HEK293 (cell line): ENCODE measurements around the gene MSRB1.

ENCODE experiments used
- CTCF ChIA-PET: fragments of 350-600 bp; formaldehyde crosslinking; extraction: SDS; loops from one replicate; lab custom pipeline; 2021; ENCODE audit warnings: antibody characterized with exemption; lab: Yijun Ruan, JAX
- POLR2A ChIA-PET: fragments of 300-600 bp; formaldehyde crosslinking; extraction: SDS; loops from one replicate; lab custom pipeline; 2020; ENCODE audit warnings: antibody characterized with exemption, inconsistent platforms; lab: Yijun Ruan, JAX
- H3K27ac ChIP-seq: fragments of 200-500 bp; sonication (Bioruptor generic); 2 replicates; pipeline ENCODE4 v1.5.1; 2014; ENCODE audit warnings: low read depth, low read length, control low read depth, inconsistent platforms; ENCODE audit errors: extremely low read depth
- H3K36me3 ChIP-seq, 2 experiments: fragments of 200-500 bp in 1 of 2; sonication (Bioruptor generic) in 1 of 2; 1 replicate in 1 of 2; 2 replicates in 1 of 2; pipeline ENCODE4 v1.5.1; 2014 to 2017; ENCODE audit warnings: inconsistent platforms in 2 of 2, low read length in 2 of 2; ENCODE audit not compliant: control insufficient read depth in 2 of 2, insufficient read depth in 1 of 2
- H3K4me1 ChIP-seq: fragments of 200-500 bp; sonication (Bioruptor generic); 2 replicates; pipeline ENCODE4 v1.5.1; 2014; ENCODE audit warnings: mild to moderate bottlenecking, low read length, inconsistent platforms; ENCODE audit not compliant: control insufficient read depth, insufficient read depth
- H3K4me3 ChIP-seq: 2 replicates; pipeline ENCODE4 v1.5.1; 2011; ENCODE audit warnings: low read depth, mild to moderate bottlenecking, control low read depth, low read length, moderate library complexity
- H3K9me3 ChIP-seq: fragments of 200-500 bp; sonication (Bioruptor generic); 2 replicates; pipeline ENCODE4 v1.5.1; 2014; ENCODE audit warnings: low read depth, low read length, inconsistent platforms; ENCODE audit not compliant: control insufficient read depth, insufficient read depth
- HOXA7 ChIP-seq: sonication (generic); formaldehyde crosslinking; IDR thresholded peaks from 2 replicates; pipeline ENCODE4 v1.8.1; 2022; ENCODE audit warnings: missing genetic modification reagents, borderline replicate concordance
- OVOL3 ChIP-seq: fragments of 450-650 bp; formaldehyde crosslinking; IDR thresholded peaks from 2 replicates; pipeline ENCODE4 v1.5.1; 2016; ENCODE audit warnings: missing biosample characterization, missing genetic modification characterization
- ZBTB8A ChIP-seq: fragments of 450-650 bp; formaldehyde crosslinking; IDR thresholded peaks from 2 replicates; pipeline ENCODE4 v1.5.1; 2016; ENCODE audit warnings: missing biosample characterization, missing genetic modification characterization
- ZNF16 ChIP-seq: fragments of 450-650 bp; formaldehyde crosslinking; IDR thresholded peaks from 2 replicates; pipeline ENCODE4 v1.5.1; 2016; ENCODE audit warnings: low read depth, missing biosample characterization, missing genetic modification characterization
- ZNF221 ChIP-seq: fragments of 450-650 bp; formaldehyde crosslinking; IDR thresholded peaks from 2 replicates; pipeline ENCODE4 v1.5.1; 2017; ENCODE audit warnings: missing biosample characterization, missing genetic modification characterization, borderline replicate concordance
- ZNF350 ChIP-seq: fragments of 450-650 bp; formaldehyde crosslinking; IDR thresholded peaks from 2 replicates; pipeline ENCODE4 v1.5.0; 2017; ENCODE audit warnings: missing biosample characterization, mild to moderate bottlenecking, missing genetic modification characterization
- ZNF423 ChIP-seq: fragments of 450-650 bp; formaldehyde crosslinking; IDR thresholded peaks from 2 replicates; pipeline ENCODE4 v1.5.1; 2016; ENCODE audit warnings: missing biosample characterization, missing genetic modification characterization
- ZNF530 ChIP-seq: fragments of 450-650 bp; formaldehyde crosslinking; IDR thresholded peaks from 2 replicates; pipeline ENCODE4 v1.5.1; 2016; ENCODE audit warnings: low read depth, missing biosample characterization, missing genetic modification characterization
- ZNF571 ChIP-seq: fragments of 450-650 bp; formaldehyde crosslinking; IDR thresholded peaks from 2 replicates; pipeline ENCODE4 v1.5.0; 2017; ENCODE audit warnings: missing biosample characterization, missing genetic modification characterization
- ZNF600 ChIP-seq: fragments of 450-650 bp; formaldehyde crosslinking; IDR thresholded peaks from 2 replicates; pipeline ENCODE4 v1.5.1; 2016; ENCODE audit warnings: missing biosample characterization, missing genetic modification characterization
- ZNF658 ChIP-seq: fragments of 450-650 bp; formaldehyde crosslinking; IDR thresholded peaks from 2 replicates; pipeline ENCODE4; 2016; ENCODE audit warnings: missing biosample characterization, missing genetic modification characterization
- ZNF701 ChIP-seq: fragments of 450-650 bp; formaldehyde crosslinking; IDR thresholded peaks from 2 replicates; pipeline ENCODE4 v1.5.1; 2016; ENCODE audit warnings: missing biosample characterization, missing genetic modification characterization
- ZNF791 ChIP-seq: fragments of 450-650 bp; formaldehyde crosslinking; IDR thresholded peaks from 2 replicates; pipeline ENCODE4 v1.5.1; 2016; ENCODE audit warnings: missing biosample characterization, missing genetic modification characterization
- ZSCAN30 ChIP-seq: fragments of 450-650 bp; IDR thresholded peaks from 2 replicates; pipeline ENCODE4 v1.5.1; 2018; ENCODE audit warnings: missing biosample characterization, mild to moderate bottlenecking, missing genetic modification characterization, moderate library complexity
- TF ChIP-seq, protein P1 (sequence below): fragments of 450-650 bp; formaldehyde crosslinking; IDR thresholded peaks from 2 replicates; pipeline ENCODE4 v1.5.1; 2016; ENCODE audit warnings: missing biosample characterization, missing genetic modification characterization
- TF ChIP-seq, protein P2 (sequence below): fragments of 450-650 bp; formaldehyde crosslinking; IDR thresholded peaks from 2 replicates; pipeline ENCODE4 v1.5.1; 2017; ENCODE audit warnings: missing biosample characterization, missing genetic modification characterization
- TF ChIP-seq, protein P3 (sequence below): fragments of 450-650 bp; formaldehyde crosslinking; IDR thresholded peaks from 2 replicates; pipeline ENCODE4 v1.5.1; 2016; ENCODE audit warnings: missing biosample characterization, missing genetic modification characterization
- TF ChIP-seq, protein P4 (sequence below): fragments of 450-650 bp; IDR thresholded peaks from 2 replicates; pipeline ENCODE4 v1.5.1; 2018; ENCODE audit warnings: missing biosample characterization, mild to moderate bottlenecking, missing genetic modification characterization
- TF ChIP-seq, protein P5 (sequence below): fragments of 450-650 bp; formaldehyde crosslinking; IDR thresholded peaks from 2 replicates; pipeline ENCODE4 v1.5.1; 2016; ENCODE audit warnings: missing biosample characterization, missing genetic modification characterization, borderline replicate concordance

The MSRB1 gene

DNA sequence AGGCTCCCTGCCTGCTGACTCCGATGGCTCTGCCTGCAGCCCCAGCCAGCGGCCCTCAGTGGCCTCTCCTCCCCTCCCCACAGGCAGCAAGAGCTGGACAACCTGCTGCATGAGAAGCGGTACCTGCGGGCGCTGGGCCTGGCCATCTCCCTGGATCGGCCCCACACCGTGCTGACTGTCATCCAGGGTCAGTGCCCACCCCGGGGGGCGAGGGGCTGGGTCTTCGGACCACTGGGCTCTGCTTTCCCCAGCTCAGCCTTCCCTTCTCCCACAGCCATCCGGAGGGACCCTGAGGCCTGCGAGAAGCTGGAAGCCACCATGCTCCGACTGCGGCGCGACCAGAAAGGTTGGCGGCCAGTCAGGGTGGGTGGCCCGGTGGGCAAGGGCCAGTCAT, 34.9 kb upstream of the MSRB1 start:
- H3K27ac ChIP-seq, result no peak overlapping the region
- H3K36me3 ChIP-seq, result peaks cover 0 to 59% of the 10 kb centered on the region in 2 experiments; a peak in 1 of 3 replicates
- H3K9me3 ChIP-seq, result no peaks in the 10 kb centered on the region
- CTCF ChIA-PET, result no interaction called here
- POLR2A ChIA-PET, result interaction anchor here (0.6 to 10.1 kb wide), 3 partner anchors 13 to 1338 kb away, joined by 4 to 76 read pairs (median 4); partner anchors contain the start of gene RPS2
- H3K4me3 ChIP-seq, result no peak overlapping the region
- peaks cover under 1% of the 10 kb centered on the region; the same call in 1 of the 2 replicates for H3K4me1 ChIP-seq
- TF ChIP-seq OVOL3 (tag by site-specific recombination) (no peak), ZNF701 (no peak), ZNF571 (no peak), ZNF221 (tag by site-specific recombination) (no peak), ZSCAN30 (tag by site-specific recombination) (no peak), ZBTB8A (tag by site-specific recombination) (no peak)
- TF ChIP-seq, protein P1, sequence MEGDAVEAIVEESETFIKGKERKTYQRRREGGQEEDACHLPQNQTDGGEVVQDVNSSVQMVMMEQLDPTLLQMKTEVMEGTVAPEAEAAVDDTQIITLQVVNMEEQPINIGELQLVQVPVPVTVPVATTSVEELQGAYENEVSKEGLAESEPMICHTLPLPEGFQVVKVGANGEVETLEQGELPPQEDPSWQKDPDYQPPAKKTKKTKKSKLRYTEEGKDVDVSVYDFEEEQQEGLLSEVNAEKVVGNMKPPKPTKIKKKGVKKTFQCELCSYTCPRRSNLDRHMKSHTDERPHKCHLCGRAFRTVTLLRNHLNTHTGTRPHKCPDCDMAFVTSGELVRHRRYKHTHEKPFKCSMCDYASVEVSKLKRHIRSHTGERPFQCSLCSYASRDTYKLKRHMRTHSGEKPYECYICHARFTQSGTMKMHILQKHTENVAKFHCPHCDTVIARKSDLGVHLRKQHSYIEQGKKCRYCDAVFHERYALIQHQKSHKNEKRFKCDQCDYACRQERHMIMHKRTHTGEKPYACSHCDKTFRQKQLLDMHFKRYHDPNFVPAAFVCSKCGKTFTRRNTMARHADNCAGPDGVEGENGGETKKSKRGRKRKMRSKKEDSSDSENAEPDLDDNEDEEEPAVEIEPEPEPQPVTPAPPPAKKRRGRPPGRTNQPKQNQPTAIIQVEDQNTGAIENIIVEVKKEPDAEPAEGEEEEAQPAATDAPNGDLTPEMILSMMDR (tag by site-specific recombination), result no peak

DNA sequence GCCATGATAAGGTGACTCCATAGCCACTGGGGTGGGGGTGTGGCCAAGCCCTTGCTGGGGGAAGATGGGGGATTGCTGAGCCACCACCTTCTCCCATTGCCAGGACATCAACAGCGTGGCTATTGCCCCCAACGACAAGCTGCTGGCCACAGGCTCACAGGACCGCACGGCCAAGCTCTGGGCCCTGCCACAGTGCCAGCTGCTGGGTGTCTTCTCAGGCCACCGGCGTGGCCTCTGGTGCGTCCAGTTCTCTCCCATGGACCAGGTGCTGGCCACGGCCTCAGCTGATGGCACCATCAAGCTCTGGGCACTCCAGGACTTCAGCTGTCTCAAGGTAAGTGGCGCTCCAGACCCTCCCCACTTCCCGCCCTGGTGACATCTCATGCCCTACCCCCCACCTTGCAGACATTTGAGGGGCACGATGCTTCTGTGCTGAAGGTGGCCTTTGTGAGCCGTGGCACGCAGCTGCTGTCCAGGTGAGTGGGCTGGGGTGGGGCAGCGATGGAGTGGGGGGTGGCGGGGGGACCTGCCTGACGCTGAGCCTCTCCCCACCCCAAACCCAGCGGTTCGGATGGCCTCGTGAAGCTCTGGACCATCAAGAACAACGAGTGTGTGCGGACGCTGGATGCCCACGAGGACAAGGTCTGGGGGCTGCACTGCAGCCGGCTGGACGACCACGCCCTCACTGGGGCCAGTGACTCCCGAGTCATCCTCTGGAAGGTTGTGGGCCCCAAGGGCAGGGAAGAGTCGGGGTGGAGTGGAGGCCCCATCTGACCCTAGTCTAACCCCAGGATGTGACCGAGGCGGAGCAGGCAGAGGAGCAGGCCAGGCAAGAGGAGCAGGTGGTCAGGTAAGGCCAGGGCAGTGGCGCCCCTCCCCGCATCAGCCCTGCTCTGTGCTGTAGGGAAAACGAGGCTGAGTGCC, 34.2 kb upstream of the MSRB1 start:
- no peak for TF ChIP-seq ZNF350
- TF ChIP-seq, protein P2, sequence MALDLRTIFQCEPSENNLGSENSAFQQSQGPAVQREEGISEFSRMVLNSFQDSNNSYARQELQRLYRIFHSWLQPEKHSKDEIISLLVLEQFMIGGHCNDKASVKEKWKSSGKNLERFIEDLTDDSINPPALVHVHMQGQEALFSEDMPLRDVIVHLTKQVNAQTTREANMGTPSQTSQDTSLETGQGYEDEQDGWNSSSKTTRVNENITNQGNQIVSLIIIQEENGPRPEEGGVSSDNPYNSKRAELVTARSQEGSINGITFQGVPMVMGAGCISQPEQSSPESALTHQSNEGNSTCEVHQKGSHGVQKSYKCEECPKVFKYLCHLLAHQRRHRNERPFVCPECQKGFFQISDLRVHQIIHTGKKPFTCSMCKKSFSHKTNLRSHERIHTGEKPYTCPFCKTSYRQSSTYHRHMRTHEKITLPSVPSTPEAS (tag by site-specific recombination), result no peak
- TF ChIP-seq, protein P3, sequence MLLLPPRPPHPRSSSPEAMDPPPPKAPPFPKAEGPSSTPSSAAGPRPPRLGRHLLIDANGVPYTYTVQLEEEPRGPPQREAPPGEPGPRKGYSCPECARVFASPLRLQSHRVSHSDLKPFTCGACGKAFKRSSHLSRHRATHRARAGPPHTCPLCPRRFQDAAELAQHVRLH (tag by site-specific recombination), result no peak
- H3K27ac ChIP-seq, result no peak overlapping the region
- H3K4me3 ChIP-seq, result no peak overlapping the region
- peaks cover 0 to 59% of the 10 kb centered on the region in 2 experiments; a peak in 1 of 3 replicates for H3K36me3 ChIP-seq
- POLR2A ChIA-PET, result interaction anchor here (0.6 to 10.1 kb wide), 4 partner anchors 12 to 1337 kb away, joined by 3 to 76 read pairs (median 4); partner anchors contain the start of genes RPS2 and TRAF7
- CTCF ChIA-PET, result interaction anchor here (0.6 kb wide), 1 partner anchor 164 kb away, joined by 3 read pairs; no protein-coding TSS in a partner anchor
- H3K4me1 ChIP-seq, result no peaks in the 10 kb centered on the region
- no peaks in the 10 kb centered on the region for H3K9me3 ChIP-seq

DNA sequence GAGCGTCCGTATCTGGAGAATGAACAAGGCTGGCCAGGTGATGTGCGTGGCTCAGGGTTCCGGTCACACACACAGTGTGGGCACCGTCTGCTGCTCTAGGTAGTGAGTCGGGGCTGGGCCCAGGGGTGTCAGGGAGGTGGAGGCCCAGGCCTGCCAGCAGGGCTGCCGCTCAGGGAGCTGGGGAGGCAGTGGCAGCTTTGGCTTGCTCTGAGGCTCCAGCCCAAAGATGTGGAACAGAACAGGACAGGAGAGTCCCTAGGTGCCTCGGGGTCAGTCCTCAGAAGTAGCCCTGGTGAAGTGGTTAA, 33.2 kb upstream of the MSRB1 start:
- ChIA-PET POLR2A (interaction anchor here (0.5 to 10.1 kb wide), 3 partner anchors 11 to 179 kb away, joined by 4 to 76 read pairs (median 6); partner anchors contain the start of genes RPS2 and TRAF7), CTCF (no interaction called here)
- TF ChIP-seq HOXA7 (CRISPR knock-in tag) (no peak), ZNF530 (tag by site-specific recombination) (no peak), ZNF658 (tag by site-specific recombination) (no peak), ZNF16 (no peak), ZNF600 (tag by site-specific recombination) (no peak), ZNF423 (tag by site-specific recombination) (no peak), ZNF791 (no peak)
- TF ChIP-seq, protein P4, sequence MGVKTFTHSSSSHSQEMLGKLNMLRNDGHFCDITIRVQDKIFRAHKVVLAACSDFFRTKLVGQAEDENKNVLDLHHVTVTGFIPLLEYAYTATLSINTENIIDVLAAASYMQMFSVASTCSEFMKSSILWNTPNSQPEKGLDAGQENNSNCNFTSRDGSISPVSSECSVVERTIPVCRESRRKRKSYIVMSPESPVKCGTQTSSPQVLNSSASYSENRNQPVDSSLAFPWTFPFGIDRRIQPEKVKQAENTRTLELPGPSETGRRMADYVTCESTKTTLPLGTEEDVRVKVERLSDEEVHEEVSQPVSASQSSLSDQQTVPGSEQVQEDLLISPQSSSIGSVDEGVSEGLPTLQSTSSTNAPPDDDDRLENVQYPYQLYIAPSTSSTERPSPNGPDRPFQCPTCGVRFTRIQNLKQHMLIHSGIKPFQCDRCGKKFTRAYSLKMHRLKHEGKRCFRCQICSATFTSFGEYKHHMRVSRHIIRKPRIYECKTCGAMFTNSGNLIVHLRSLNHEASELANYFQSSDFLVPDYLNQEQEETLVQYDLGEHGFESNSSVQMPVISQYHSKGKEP (tag by site-specific recombination), result no peak
- TF ChIP-seq, protein P5, sequence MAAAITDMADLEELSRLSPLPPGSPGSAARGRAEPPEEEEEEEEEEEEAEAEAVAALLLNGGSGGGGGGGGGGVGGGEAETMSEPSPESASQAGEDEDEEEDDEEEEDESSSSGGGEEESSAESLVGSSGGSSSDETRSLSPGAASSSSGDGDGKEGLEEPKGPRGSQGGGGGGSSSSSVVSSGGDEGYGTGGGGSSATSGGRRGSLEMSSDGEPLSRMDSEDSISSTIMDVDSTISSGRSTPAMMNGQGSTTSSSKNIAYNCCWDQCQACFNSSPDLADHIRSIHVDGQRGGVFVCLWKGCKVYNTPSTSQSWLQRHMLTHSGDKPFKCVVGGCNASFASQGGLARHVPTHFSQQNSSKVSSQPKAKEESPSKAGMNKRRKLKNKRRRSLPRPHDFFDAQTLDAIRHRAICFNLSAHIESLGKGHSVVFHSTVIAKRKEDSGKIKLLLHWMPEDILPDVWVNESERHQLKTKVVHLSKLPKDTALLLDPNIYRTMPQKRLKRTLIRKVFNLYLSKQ (tag by site-specific recombination), result no peak
- Histone ChIP-seq H3K4me3 (no peak overlapping the region), H3K27ac (no peak overlapping the region), H3K9me3 (no peaks in the 10 kb centered on the region), H3K36me3 (peaks cover 0 to 59% of the 10 kb centered on the region in 2 experiments; a peak in 1 of 3 replicates), H3K4me1 (no peaks in the 10 kb centered on the region)
